ENCODE measurements around the gene ARFIP1.

DNA sequence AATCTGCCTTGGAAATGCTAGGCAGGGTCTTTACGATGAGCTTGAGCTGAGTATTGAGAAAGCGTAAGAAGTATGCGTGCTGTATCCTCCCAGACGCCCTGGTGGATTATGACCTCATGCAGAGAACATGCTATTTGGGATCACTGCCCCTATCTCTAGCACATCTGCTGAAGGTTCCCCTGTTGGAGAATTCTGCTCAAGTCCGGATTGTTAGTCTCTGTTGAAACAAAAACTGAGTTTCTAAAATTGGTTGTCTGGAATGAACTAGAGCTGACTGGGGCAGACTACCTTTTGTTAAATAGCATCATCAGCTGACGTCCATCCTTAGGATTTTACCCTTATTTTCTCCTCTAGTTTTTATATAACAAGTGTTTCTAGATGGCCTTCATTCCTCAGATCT is 163.9 kb downstream of the ARFIP1 start:
- TF ChIP-seq, protein P1, sequence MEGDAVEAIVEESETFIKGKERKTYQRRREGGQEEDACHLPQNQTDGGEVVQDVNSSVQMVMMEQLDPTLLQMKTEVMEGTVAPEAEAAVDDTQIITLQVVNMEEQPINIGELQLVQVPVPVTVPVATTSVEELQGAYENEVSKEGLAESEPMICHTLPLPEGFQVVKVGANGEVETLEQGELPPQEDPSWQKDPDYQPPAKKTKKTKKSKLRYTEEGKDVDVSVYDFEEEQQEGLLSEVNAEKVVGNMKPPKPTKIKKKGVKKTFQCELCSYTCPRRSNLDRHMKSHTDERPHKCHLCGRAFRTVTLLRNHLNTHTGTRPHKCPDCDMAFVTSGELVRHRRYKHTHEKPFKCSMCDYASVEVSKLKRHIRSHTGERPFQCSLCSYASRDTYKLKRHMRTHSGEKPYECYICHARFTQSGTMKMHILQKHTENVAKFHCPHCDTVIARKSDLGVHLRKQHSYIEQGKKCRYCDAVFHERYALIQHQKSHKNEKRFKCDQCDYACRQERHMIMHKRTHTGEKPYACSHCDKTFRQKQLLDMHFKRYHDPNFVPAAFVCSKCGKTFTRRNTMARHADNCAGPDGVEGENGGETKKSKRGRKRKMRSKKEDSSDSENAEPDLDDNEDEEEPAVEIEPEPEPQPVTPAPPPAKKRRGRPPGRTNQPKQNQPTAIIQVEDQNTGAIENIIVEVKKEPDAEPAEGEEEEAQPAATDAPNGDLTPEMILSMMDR (IDR thresholded peaks at IDR 0.05) = no peak
- TF ChIP-seq POLR2AphosphoS5 (IDR thresholded peaks at IDR 0.05) (peak in 1 of 2 donors; percentile 21), POLR2A (IDR thresholded peaks at IDR 0.05; ENCODE audit: low read depth) (no peak)
